ENCODE data around the gene TLCD3B. TPM values are rescaled to one million over a fixed set of nuclear protein-coding genes. Genes with fewer than 3 reads are reported as not detected.
A peak's percentile ranks its signal among the peaks of the same experiment; 100 is the strongest.

TLCD3B gene
- total RNA-seq, 1 experiment from 2014 or later: 20.9 TPM

DNA sequence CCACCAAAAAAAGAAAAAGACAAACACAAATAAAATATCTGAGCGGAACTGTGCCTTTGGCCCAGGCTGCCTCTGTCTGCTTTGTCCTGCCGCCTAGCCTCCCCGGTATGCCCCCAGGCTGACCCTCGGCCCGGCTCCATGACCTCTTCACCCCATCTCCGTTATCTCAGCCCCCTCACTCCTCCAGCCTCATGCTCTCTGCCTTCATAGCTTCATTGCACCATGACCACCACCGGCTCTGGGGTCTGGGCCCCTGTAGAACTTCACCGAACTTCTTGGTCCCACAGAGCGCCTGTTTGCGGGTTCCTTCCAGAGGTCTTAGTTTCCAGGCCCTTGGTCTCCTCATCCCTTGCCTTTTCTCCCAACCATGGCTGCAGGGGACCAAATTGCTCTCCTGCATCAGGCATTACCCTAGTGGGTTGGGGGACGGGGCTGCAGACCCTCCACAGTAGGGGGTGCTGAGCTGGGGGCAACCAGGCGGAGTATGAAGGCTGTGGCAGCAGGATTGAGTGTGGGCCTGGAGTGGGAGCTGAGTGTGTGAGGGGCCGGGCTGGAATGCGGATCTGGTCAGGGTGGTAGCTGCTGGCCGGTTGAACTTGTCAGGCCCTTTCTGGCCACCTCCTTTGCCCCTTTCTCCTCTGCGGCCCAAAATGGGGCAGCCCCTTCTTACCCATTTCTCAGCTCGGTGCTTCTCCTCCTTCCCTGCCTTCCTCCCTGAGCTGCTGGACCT lies 42.6 kb downstream of the TLCD3B start:
- Histone ChIP-seq H2BK120ac (ENCODE audit: low read depth, low read length, poor library complexity, severe bottlenecking) (no peak overlapping the region), H3K9ac (ENCODE audit: extremely low read depth, insufficient read length, low read length) (no peak overlapping the region), H2AFZ (ENCODE audit: low read length) (no peak overlapping the region), H2BK20ac (ENCODE audit: low read depth, low read length, poor library complexity, severe bottlenecking) (no peak overlapping the region), H2BK12ac (ENCODE audit: insufficient read length, low read depth, low read length) (no peak overlapping the region), H2BK15ac (ENCODE audit: low read depth, low read length) (no peak overlapping the region), H3K14ac (ENCODE audit: insufficient read depth, low read length) (no peak overlapping the region), H3K4ac (ENCODE audit: low read depth, low read length) (no peak overlapping the region), H3K27me3 (ENCODE audit: insufficient read depth, low read length) (no peaks in the 10 kb centered on the region), H3K56ac (ENCODE audit: insufficient read length, low read depth, low read length) (no peak overlapping the region), H2AK5ac (ENCODE audit: insufficient read length, low read length) (no peak overlapping the region), H3K4me2 (ENCODE audit: insufficient read depth, insufficient read length, low read length) (no peak overlapping the region), H3K79me2 (ENCODE audit: insufficient read depth, low read length) (no peaks in the 10 kb centered on the region), H3K4me1 (ENCODE audit: insufficient read depth, low read length) (no peaks in the 10 kb centered on the region), H2BK5ac (ENCODE audit: insufficient read length, low read length) (no peak overlapping the region), H4K20me1 (ENCODE audit: control insufficient read depth, insufficient read depth, insufficient read length) (no peaks in the 10 kb centered on the region), H3T11ph (ENCODE audit: low read length) (no peak overlapping the region), H3K23me2 (ENCODE audit: insufficient read length, low read depth, low read length, poor library complexity, severe bottlenecking) (no peaks in the 10 kb centered on the region), H3K79me1 (ENCODE audit: insufficient read depth, low read depth, low read length, poor library complexity, severe bottlenecking) (no peaks in the 10 kb centered on the region), H4K91ac (ENCODE audit: insufficient read length, low read depth, low read length) (no peak overlapping the region), H4K8ac (replicated peaks; ENCODE audit: insufficient read length, low read depth, low read length) (no peak overlapping the region), H3K18ac (ENCODE audit: insufficient read length, low read depth, low read length) (no peak overlapping the region), H3K23ac (ENCODE audit: insufficient read length, low read depth, low read length) (no peak overlapping the region), H3K9me3 (ENCODE audit: control insufficient read depth, low read depth, low read length) (no peaks in the 10 kb centered on the region), H3K27ac (ENCODE audit: insufficient read length, low read depth, low read length) (no peak overlapping the region), H4K5ac (ENCODE audit: insufficient read length, low read depth, low read length) (no peak overlapping the region)
- Mint-ChIP-seq H3K4me1 (no peaks in the 10 kb centered on the region), H3K27me3 (ENCODE audit: low read depth) (no peaks in the 10 kb centered on the region; the same call in 1 of the 2 replicates), H3K9me3 (no peaks in the 10 kb centered on the region), H3K4me3 (no peak overlapping the region), H3K36me3 (ENCODE audit: insufficient read depth in 1 of 3, low read depth in 3 of 3) (peaks cover 30 to 73% (median 67%) of the 10 kb centered on the region in 3 experiments), H3K27ac (peak overlapping the region; percentile 64 to 81 (median 74); a peak in 4 of 7 replicates)
- TF ChIP-seq, protein P1, sequence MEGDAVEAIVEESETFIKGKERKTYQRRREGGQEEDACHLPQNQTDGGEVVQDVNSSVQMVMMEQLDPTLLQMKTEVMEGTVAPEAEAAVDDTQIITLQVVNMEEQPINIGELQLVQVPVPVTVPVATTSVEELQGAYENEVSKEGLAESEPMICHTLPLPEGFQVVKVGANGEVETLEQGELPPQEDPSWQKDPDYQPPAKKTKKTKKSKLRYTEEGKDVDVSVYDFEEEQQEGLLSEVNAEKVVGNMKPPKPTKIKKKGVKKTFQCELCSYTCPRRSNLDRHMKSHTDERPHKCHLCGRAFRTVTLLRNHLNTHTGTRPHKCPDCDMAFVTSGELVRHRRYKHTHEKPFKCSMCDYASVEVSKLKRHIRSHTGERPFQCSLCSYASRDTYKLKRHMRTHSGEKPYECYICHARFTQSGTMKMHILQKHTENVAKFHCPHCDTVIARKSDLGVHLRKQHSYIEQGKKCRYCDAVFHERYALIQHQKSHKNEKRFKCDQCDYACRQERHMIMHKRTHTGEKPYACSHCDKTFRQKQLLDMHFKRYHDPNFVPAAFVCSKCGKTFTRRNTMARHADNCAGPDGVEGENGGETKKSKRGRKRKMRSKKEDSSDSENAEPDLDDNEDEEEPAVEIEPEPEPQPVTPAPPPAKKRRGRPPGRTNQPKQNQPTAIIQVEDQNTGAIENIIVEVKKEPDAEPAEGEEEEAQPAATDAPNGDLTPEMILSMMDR (conservative IDR thresholded peaks at IDR 0.05): no peak
- DNase-seq: no peak
- no CpG with 5 or more reads among the region's 17 CpGs for WGBS (ENCODE audit: extremely low coverage, insufficient read length, low lambda C conversion rate)

Measured in H9 (cell line).